SK-N-SH (cell line): ENCODE measurements around the gene PAEP. TPM values are rescaled to one million over a fixed set of nuclear protein-coding genes. Genes with fewer than 3 reads are reported as not detected.

ENCODE experiments used
- CTCF ChIA-PET: fragments of 300-600, 350-600 bp; formaldehyde crosslinking; extraction: SDS; loops from one replicate; lab custom pipeline; 2021; lab: Yijun Ruan, JAX
- POLR2A ChIA-PET: fragments of 350-600 bp; sonication (Branson Sonifier 250); formaldehyde crosslinking; extraction: SDS; loops from one replicate; lab custom pipeline; 2020; ENCODE audit warnings: antibody characterized with exemption, inconsistent platforms; lab: Yijun Ruan, JAX
- DNase-seq: peaks from one replicate; pipeline ENCODE4 v3.0.0; 2012
- H2AFZ ChIP-seq: fragments of 200-600 bp; sonication (generic); 2 replicates; pipeline ENCODE4 v1.8.1; 2016; ENCODE audit warnings: antibody characterized with exemption, mild to moderate bottlenecking, low read depth
- H3F3A ChIP-seq: fragments of 200-600 bp; sonication (generic); replicated peaks from 2 replicates; pipeline ENCODE3; 2016; ENCODE audit warnings: antibody characterized with exemption, mild to moderate bottlenecking; ENCODE audit not compliant: insufficient read depth
- H3K27ac ChIP-seq, 2 experiments: fragments of 200-500 bp in 1 of 2; fragments of 200-600 bp in 1 of 2; sonication (Bioruptor generic) in 1 of 2; sonication (generic), shearing (Covaris generic) in 1 of 2; 2 replicates each; pipeline versions ENCODE4 v1.5.1 to v1.6.1; 2014 to 2016; ENCODE audit warnings: low read depth in 2 of 2, inconsistent platforms in 1 of 2, low read length in 1 of 2, mild to moderate bottlenecking in 1 of 2, mixed read lengths in 1 of 2
- H3K27me3 ChIP-seq: fragments of 200-600 bp; sonication (generic), shearing (Covaris generic); 2 replicates; pipeline ENCODE4 v1.6.1; 2016; ENCODE audit warnings: mixed run types; ENCODE audit not compliant: insufficient read depth
- H3K36me3 ChIP-seq, 2 experiments: fragments of 200-500 bp in 1 of 2; fragments of 200-600 bp in 1 of 2; sonication (Bioruptor generic) in 1 of 2; sonication (generic) in 1 of 2; replicated peaks in 1 of 2; 2 replicates each; pipeline versions ENCODE3 to v1.5.1; 2014 to 2016; ENCODE audit warnings: low read length in 1 of 2, mild to moderate bottlenecking in 1 of 2; ENCODE audit not compliant: insufficient read depth in 2 of 2, control insufficient read depth in 1 of 2
- H3K4me1 ChIP-seq, 2 experiments: fragments of 200-500 bp in 1 of 2; fragments of 200-600 bp in 1 of 2; sonication (Bioruptor generic) in 1 of 2; sonication (generic), shearing (Covaris generic) in 1 of 2; 2 replicates each; pipeline versions ENCODE4 v1.5.1 to v1.6.1; 2014 to 2016; ENCODE audit warnings: low read depth in 1 of 2, low read length in 1 of 2, mixed run types in 1 of 2; ENCODE audit not compliant: insufficient read depth in 2 of 2, control insufficient read depth in 1 of 2
- H3K4me2 ChIP-seq: fragments of 200-600 bp; sonication (generic), shearing (Covaris generic); 2 replicates; pipeline ENCODE4 v1.6.1; 2017; ENCODE audit warnings: mixed run types
- H3K4me3 ChIP-seq, 2 experiments: fragments of 200-500 bp in 1 of 2; fragments of 200-600 bp in 1 of 2; sonication (Bioruptor generic) in 1 of 2; sonication (generic), shearing (Covaris generic) in 1 of 2; 2 replicates each; pipeline versions ENCODE4 v1.5.1 to v1.8.1; 2014 to 2016; ENCODE audit warnings: low read depth in 2 of 2, inconsistent platforms in 1 of 2, low read length in 1 of 2, mild to moderate bottlenecking in 1 of 2, mixed read lengths in 1 of 2, moderate library complexity in 1 of 2
- H3K79me2 ChIP-seq: fragments of 200-600 bp; sonication (generic); 2 replicates; pipeline ENCODE4 v1.8.1; 2017; ENCODE audit warnings: mild to moderate bottlenecking; ENCODE audit not compliant: insufficient read depth
- H3K9ac ChIP-seq: fragments of 200-600 bp; sonication (generic); 2 replicates; pipeline ENCODE4 v1.6.1; 2017; ENCODE audit warnings: mixed run types
- H3K9me2 ChIP-seq: fragments of 200-600 bp; sonication (generic); 2 replicates; pipeline ENCODE4 v1.6.1; 2017; ENCODE audit warnings: mixed run types
- H3K9me3 ChIP-seq: fragments of 200-600 bp; sonication (generic); 2 replicates; pipeline ENCODE4 v1.6.1; 2017; ENCODE audit warnings: mixed run types, mild to moderate bottlenecking, moderate library complexity
- H4K20me1 ChIP-seq: fragments of 200-600 bp; sonication (generic); 2 replicates; pipeline ENCODE4 v1.6.1; 2017; ENCODE audit warnings: mild to moderate bottlenecking, mixed run types; ENCODE audit not compliant: insufficient read depth
- CTCF ChIP-seq: fragments of 200-600 bp; sonication (generic); IDR thresholded peaks from 2 replicates; pipeline ENCODE4 v1.6.1; 2017; ENCODE audit warnings: antibody characterized with exemption, mild to moderate bottlenecking, moderate library complexity
- FOSL2 ChIP-seq: IDR thresholded peaks from 2 replicates; pipeline ENCODE4 v1.4.0; 2012; ENCODE audit warnings: low read depth, mild to moderate bottlenecking, moderate library complexity, borderline replicate concordance
- FOXM1 ChIP-seq: IDR thresholded peaks from 2 replicates; pipeline ENCODE4 v1.4.0; 2012; ENCODE audit warnings: low read depth, mild to moderate bottlenecking
- IRF3 ChIP-seq: fragments of 150-350 bp; IDR thresholded peaks from 2 replicates; pipeline ENCODE4 v1.6.1; 2016; ENCODE audit warnings: mild to moderate bottlenecking, low read depth, low read length
- NRF1 ChIP-seq: IDR thresholded peaks from 2 replicates; pipeline ENCODE4 v1.6.1; 2012; ENCODE audit warnings: low read depth, mild to moderate bottlenecking, low read length
- PBX3 ChIP-seq: IDR thresholded peaks from 2 replicates; pipeline ENCODE4; 2012
- RAD21 ChIP-seq: IDR thresholded peaks from 2 replicates; pipeline ENCODE4 v1.6.1; 2012; ENCODE audit warnings: mild to moderate bottlenecking, low read length
- RXRA ChIP-seq: IDR thresholded peaks from 2 replicates; pipeline ENCODE4 v1.4.0; 2012; ENCODE audit warnings: low read depth, mild to moderate bottlenecking, borderline replicate concordance
- SIN3A ChIP-seq: IDR thresholded peaks from 2 replicates; pipeline ENCODE4 v1.6.1; 2012; ENCODE audit warnings: low read depth, mild to moderate bottlenecking, low read length, moderate library complexity, borderline replicate concordance
- USF1 ChIP-seq: IDR thresholded peaks from 2 replicates; pipeline ENCODE4 v1.4.0; 2012; ENCODE audit warnings: low read depth, borderline replicate concordance
- WGBS: methylation state at CpG from one replicate; pipeline ENCODE4 v1.1.6; 2017; ENCODE audit warnings: low lambda C conversion rate; 5-methylcytosine and 5-hydroxymethylcytosine counted together
- polyA plus RNA-seq, 3 experiments: library from polyadenylated mRNA; depleted of rRNA; stranded (reverse); fragments of >200 nt; gene quantifications; 2 replicates each; pipeline ENCODE4 v1.2.3, GENCODE V29; 2012

The PAEP gene
- polyA plus RNA-seq, 1 of the 3 experiments (the other 2 are of a cell fraction) = 0.08 TPM

GRCh38 chr9:135589596-135590485 lies 28.3 kb downstream of the PAEP start:
- no peaks in the 10 kb centered on the region for H3K79me2 ChIP-seq
- no peak overlapping the region for H3K27ac ChIP-seq
- H3K4me1 ChIP-seq = peaks cover 0 to 4% of the 10 kb centered on the region in 2 experiments; a peak in 1 of 4 replicates
- TF ChIP-seq SIN3A (no peak), PBX3 (no peak), FOXM1 (no peak), RAD21 (no peak), IRF3 (no peak), FOSL2 (no peak), USF1 (no peak), NRF1 (no peak), CTCF (no peak), RXRA (no peak)
- H3K9me2 ChIP-seq = no peaks in the 10 kb centered on the region
- 39% methylated on average over 12 of the region's 15 CpGs for WGBS
- H3K36me3 ChIP-seq = no peaks in the 10 kb centered on the region
- H4K20me1 ChIP-seq = no peaks in the 10 kb centered on the region
- H3F3A ChIP-seq = no peaks in the 10 kb centered on the region
- H3K27me3 ChIP-seq = no peaks in the 10 kb centered on the region
- no peak for DNase-seq
- no peak overlapping the region for H3K9ac ChIP-seq
- POLR2A ChIA-PET = no interaction called here
- CTCF ChIA-PET = interaction anchor here (1.2 kb wide), 1 partner anchor 12 kb away, joined by 3 read pairs; no protein-coding TSS in a partner anchor
- no peak overlapping the region for H3K4me3 ChIP-seq
- H2AFZ ChIP-seq = no peak overlapping the region
- no peak overlapping the region for H3K4me2 ChIP-seq
- no peaks in the 10 kb centered on the region for H3K9me3 ChIP-seq
